ENCODE results near the gene CSK.
"Not testable (repeated sequence)": the region's sequence is repeated elsewhere in the genome, so short reads cannot be mapped to it uniquely, and the experiment has no call there.

Gene CSK

DNA sequence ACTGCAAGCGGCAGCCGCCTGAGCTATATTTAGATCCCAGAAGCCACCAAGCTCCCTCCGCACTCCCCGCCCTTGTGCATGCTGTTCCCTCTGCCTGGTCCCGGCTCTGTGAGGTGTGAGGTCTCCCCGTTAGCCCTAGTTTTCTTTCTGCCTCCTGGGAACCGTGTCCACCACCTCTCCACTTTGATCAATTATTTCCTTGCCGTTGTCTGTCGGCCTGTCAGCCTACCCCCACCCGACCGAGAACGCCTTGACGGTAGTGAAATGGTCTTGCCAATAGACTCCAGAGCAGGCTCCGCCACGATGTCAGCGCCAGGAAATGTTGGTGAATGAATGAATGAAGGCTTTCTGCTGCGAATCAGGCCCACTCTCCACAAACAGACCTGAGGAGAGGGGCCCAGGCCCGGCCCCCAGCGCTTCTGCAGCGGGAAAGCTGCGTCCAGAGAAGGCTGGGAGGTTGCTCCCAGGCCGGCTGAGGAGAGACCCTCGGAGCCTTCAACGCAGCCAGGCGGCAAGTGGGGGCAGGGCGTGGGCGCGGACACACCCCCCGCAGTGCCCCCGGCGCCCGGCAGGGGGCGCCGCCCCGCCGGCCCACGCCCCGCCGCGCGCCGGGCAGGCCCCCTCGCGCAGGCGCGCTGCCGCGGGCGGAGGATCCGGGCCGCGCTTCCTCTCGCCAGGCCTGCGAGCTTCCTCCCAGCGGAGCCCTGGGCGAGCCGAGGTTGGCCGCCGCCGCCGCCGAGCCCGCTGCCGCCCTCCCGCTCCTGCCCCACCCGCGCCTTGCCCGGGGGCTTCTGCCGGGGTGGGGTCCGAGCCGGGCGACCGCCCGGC, at the start of gene CSK:
Gene CSK (plus strand): TSS at position 650 of the 828 bp plus-strand sequence. CDS start 16,218 bp downstream, outside the sequence.
- H3K4me1 Mint-ChIP-seq (ENCODE audit: low read depth), result peaks cover 72% of the 10 kb centered on the region
- H3K9me3 Mint-ChIP-seq, result no peaks in the 10 kb centered on the region
- H3K27ac Mint-ChIP-seq, result peak within 1 kb of the TSS; percentile 96
- peak within 1 kb of the TSS; percentile 91 for H3K4me3 Mint-ChIP-seq
- H3K27me3 Mint-ChIP-seq, result no peaks in the 10 kb centered on the region
- peaks cover 23% of the 10 kb centered on the region for H3K36me3 Mint-ChIP-seq (ENCODE audit: low read depth)

DNA sequence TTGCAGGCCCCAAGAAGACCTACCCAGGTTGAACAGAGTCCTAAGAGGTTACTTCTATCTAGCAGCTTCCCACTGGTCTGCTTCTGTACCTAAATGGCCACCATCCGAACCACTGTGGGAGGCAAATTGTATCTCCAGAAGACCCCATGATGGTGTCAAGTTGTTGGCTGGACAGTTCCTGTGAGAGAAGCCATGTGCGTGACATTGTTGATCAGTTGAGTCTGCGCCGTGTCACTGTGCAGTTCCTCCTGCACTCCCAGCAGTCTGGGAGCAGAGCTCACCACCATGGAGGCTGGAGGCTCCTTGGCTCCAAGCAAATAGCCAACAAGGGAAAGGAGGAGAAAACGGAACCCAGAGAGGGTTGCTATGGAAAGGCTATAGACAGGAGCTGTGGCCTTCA, 49.0 kb upstream of the CSK start:
- Mint-ChIP-seq H3K4me1 (ENCODE audit: low read depth) (peaks cover 5% of the 10 kb centered on the region), H3K4me3 (no peak overlapping the region), H3K9me3 (peaks cover 1% of the 10 kb centered on the region), H3K36me3 (ENCODE audit: low read depth) (peaks cover 4% of the 10 kb centered on the region), H3K27me3 (peaks cover 9% of the 10 kb centered on the region), H3K27ac (no peak overlapping the region)

DNA sequence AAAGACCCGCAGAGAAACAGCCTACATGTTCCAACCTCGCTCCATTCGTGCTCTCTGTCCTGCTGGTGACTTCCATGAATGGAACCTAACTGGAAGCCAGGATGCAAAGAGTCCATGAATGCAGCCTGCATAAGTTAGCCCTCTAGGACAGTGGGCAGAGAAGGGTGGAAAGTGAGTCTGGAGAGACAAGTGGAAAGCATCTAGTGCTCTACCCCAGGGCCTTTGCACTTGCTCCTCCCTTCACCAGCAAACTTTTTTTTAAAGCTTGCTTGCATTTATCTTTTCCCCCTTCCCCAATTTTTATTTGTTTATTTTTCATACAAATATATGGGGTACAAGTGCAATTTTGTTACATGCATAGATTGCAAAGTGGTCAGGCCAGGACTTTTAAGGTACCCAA, 48.6 kb upstream of the CSK start:
- peaks cover 5% of the 10 kb centered on the region for H3K9me3 Mint-ChIP-seq
- peaks cover 7% of the 10 kb centered on the region for H3K27me3 Mint-ChIP-seq
- H3K4me3 Mint-ChIP-seq, result no peak overlapping the region
- peaks cover 8% of the 10 kb centered on the region for H3K36me3 Mint-ChIP-seq (ENCODE audit: low read depth)
- H3K4me1 Mint-ChIP-seq (ENCODE audit: low read depth), result peaks cover 9% of the 10 kb centered on the region
- no peak overlapping the region for H3K27ac Mint-ChIP-seq

DNA sequence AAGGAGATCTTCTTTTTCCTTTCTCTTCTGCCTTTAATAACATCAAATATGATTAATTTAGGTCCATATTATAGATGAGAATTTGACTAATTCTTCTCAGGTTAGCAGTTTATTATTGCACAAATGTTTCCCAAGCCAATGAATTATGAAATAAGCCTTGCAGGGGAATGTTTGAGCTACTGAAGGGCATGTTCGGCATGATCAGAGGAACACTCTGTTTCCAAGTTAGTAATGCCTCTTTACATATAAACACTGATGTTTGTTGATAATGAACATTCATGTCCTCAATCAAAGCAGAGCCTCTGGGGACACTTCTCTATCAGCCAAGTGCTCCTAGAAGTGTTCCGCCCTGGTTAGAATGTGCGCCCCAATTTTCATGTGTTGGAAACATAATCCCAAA, 46.6 kb upstream of the CSK start:
- Mint-ChIP-seq H3K9me3 (peaks cover 6% of the 10 kb centered on the region), H3K27ac (no peak overlapping the region), H3K36me3 (ENCODE audit: low read depth) (peaks cover 10% of the 10 kb centered on the region), H3K27me3 (peaks cover 6% of the 10 kb centered on the region), H3K4me3 (no peak overlapping the region), H3K4me1 (ENCODE audit: low read depth) (peaks cover 11% of the 10 kb centered on the region)

DNA sequence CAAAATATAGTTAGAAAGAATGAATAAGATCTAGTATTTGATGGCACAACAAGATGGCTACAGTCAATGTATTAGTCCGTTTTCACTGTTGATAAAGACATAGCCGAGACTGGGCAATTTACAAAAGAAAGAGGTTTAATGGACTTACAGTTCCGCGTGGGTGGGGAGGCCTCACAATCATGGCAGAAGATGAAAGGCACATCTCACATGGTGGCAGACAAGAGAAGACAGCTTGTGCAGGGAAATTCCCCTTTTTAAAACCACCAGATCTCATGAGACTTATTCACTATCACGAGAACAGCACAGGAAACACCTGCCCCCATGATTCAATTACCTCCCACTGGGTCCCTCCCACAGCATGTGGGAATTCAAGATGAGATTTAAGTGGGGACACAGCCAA, 43.6 kb upstream of the CSK start:
- Mint-ChIP-seq H3K36me3 (ENCODE audit: low read depth) (peaks cover 10% of the 10 kb centered on the region), H3K9me3 (peaks cover 11% of the 10 kb centered on the region), H3K27me3 (peaks cover 14% of the 10 kb centered on the region), H3K4me1 (ENCODE audit: low read depth) (peaks cover 11% of the 10 kb centered on the region)
- H3K4me3 Mint-ChIP-seq, H3K27ac Mint-ChIP-seq: not testable (repeated sequence)

DNA sequence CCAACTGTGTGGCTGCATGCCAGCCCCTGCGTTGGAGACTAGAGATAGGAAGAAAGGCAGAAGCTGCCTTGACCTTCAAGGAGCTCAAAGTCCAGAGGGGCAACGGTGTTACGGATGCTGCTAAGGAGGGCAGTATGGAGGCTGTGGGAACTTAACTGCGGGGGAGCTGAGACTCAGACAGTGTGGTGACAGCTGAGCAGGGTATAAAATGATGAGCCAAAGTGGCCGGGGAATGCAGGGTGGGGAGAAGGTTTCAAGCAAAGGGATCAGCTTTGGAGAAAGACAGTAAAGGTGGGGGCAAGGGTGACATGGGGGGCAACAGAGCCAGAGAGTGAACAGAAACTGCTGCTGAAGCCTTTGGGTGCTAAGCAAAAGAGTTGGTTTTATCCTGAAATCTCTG, 39.5 kb upstream of the CSK start:
- H3K4me3 Mint-ChIP-seq, result no peak overlapping the region
- peaks cover 8% of the 10 kb centered on the region for H3K36me3 Mint-ChIP-seq (ENCODE audit: low read depth)
- peak overlapping the region; percentile 23 for H3K27ac Mint-ChIP-seq
- H3K9me3 Mint-ChIP-seq, result peaks cover 11% of the 10 kb centered on the region
- H3K27me3 Mint-ChIP-seq, result peaks cover 10% of the 10 kb centered on the region
- peaks cover 9% of the 10 kb centered on the region for H3K4me1 Mint-ChIP-seq (ENCODE audit: low read depth)

DNA sequence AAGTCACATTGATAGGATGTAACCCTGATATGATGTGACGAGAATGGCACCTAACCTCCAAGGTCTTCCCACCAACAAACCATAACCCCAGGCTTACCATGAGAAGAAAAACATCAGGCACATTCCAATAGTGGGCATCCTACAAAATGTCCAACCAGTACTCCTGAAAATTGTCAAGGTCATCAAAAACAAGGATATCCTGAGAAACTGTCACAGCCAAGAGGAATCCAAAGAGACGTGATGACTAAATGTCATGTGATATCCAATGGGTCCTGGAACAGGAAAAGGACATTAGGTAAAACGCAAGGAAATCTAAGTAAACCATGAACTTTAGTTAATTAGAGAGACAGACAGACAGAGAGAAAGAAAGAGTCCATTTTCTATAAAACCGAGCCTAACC, 35.5 kb upstream of the CSK start:
- Mint-ChIP-seq H3K4me3 (no peak overlapping the region), H3K9me3 (peaks cover 5% of the 10 kb centered on the region), H3K27ac (no peak overlapping the region), H3K4me1 (ENCODE audit: low read depth) (no peaks in the 10 kb centered on the region), H3K27me3 (peaks cover 6% of the 10 kb centered on the region), H3K36me3 (ENCODE audit: low read depth) (no peaks in the 10 kb centered on the region)

DNA sequence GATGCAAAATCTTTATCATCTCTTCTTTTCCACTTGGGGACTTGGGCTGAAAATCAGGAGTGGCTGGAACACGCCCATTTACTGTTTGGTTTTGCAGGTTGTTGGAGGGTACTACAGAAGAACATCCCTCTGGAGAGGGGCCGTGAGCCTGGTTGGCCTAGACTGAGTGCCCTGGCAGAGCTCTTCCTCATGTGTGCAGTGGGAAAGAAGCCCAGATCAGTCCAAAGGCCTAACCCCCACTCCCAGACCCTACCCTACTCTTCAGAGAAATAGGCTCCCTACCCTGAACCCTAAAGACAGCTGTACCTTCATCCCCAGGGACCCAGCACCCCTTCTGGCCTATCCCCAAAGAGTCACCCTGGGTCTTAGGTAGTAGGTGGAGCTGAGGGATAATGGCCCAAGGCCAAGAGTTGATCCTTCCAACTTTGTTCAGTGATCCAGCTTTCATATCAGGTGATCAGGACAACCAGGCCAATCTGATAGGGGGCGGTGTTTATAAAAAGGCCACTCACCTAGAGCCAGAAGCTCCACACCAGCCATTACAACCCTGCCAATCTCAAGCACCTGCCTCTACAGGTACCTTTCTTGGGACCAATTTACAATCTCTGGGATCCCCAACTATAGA, 33.4 kb upstream of the CSK start, which contains the start of gene CYP1A2:
Gene CYP1A2 (plus strand): TSS at position 524 of the 625 bp plus-strand sequence. CDS start 894 bp downstream, outside the sequence.
- no peak within 1 kb of the TSS for H3K27ac Mint-ChIP-seq

DNA sequence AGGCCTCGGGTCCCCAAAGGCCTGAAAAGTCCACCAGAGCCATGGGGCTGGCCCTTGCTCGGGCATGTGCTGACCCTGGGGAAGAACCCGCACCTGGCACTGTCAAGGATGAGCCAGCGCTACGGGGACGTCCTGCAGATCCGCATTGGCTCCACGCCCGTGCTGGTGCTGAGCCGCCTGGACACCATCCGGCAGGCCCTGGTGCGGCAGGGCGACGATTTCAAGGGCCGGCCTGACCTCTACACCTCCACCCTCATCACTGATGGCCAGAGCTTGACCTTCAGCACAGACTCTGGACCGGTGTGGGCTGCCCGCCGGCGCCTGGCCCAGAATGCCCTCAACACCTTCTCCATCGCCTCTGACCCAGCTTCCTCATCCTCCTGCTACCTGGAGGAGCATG, 32.0 kb upstream of the CSK start:
- Mint-ChIP-seq H3K9me3 (no peaks in the 10 kb centered on the region), H3K36me3 (ENCODE audit: low read depth) (no peaks in the 10 kb centered on the region), H3K4me3 (no peak overlapping the region), H3K27me3 (no peaks in the 10 kb centered on the region), H3K27ac (no peak overlapping the region), H3K4me1 (ENCODE audit: low read depth) (no peaks in the 10 kb centered on the region)

More for the DNA sequence above, 33.4 kb upstream of the CSK start, which contains the start of gene CYP1A2:
- Mint-ChIP-seq H3K36me3 (ENCODE audit: low read depth) (no peaks in the 10 kb centered on the region), H3K27me3 (no peaks in the 10 kb centered on the region), H3K4me3 (no peak within 1 kb of the TSS), H3K4me1 (ENCODE audit: low read depth) (no peaks in the 10 kb centered on the region), H3K9me3 (no peaks in the 10 kb centered on the region)

DNA sequence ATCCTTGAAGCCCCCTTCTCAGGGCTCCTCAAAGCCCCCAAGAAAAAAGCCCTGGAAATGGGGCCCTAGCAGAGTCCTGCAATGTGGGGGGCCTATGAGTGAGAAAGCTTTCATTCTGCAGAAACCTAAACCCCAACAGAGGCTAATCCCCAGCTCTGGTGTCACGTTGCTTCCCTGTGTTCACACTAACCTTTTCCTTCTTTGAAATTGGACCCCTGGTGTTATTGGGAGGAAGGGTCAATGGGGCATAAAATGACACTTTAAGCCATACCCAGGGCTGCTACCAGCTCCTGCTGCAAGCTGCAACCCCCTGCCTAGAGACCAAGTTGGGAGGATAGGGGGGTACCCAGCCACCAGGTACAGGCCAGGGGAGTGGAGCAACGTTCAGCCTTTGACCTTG, 31.1 kb upstream of the CSK start:
- H3K9me3 Mint-ChIP-seq, result no peaks in the 10 kb centered on the region
- no peaks in the 10 kb centered on the region for H3K4me1 Mint-ChIP-seq (ENCODE audit: low read depth)
- H3K36me3 Mint-ChIP-seq (ENCODE audit: low read depth), result no peaks in the 10 kb centered on the region
- no peaks in the 10 kb centered on the region for H3K27me3 Mint-ChIP-seq
- no peak overlapping the region for H3K4me3 Mint-ChIP-seq
- no peak overlapping the region for H3K27ac Mint-ChIP-seq

DNA sequence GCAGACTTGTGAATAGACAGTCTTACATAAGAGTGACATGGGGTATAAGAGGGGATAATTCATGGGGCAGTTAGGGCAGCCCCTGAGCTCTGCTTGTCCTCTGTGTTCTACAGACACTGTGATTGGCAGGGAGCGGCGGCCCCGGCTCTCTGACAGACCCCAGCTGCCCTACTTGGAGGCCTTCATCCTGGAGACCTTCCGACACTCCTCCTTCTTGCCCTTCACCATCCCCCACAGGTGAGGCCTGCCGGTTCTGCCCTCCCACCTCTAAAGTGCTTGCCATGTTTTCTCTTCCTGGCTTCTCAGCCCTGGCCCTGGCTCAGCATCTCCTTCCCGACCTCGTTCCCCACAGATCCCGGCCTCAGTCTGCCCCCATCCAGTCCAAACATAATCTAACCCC, 29.9 kb upstream of the CSK start:
- no peak overlapping the region for H3K4me3 Mint-ChIP-seq
- no peaks in the 10 kb centered on the region for H3K4me1 Mint-ChIP-seq (ENCODE audit: low read depth)
- H3K27ac Mint-ChIP-seq, result no peak overlapping the region
- no peaks in the 10 kb centered on the region for H3K9me3 Mint-ChIP-seq
- no peaks in the 10 kb centered on the region for H3K27me3 Mint-ChIP-seq
- no peaks in the 10 kb centered on the region for H3K36me3 Mint-ChIP-seq (ENCODE audit: low read depth)

DNA sequence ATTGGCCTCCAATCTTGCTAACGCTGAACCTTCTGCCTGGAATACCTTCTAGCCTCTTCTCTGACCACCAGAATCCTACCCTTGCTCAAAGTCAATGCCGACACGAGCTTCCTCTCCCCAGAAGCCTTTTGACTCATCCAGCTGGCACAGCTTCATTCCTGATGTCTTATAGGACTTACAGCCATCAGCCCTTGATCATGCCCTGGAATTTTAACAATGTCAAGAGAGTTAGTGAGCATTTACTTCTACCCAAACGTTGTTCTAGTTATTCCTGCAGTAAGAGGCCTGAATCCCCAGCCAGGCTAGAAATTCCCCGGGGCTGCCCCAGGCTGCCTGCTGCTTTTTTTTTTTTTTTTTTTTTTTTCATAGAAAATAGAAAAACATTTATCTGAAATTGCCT, 29.3 kb upstream of the CSK start:
- Mint-ChIP-seq H3K4me1 (ENCODE audit: low read depth) (no peaks in the 10 kb centered on the region), H3K27ac (no peak overlapping the region), H3K9me3 (no peaks in the 10 kb centered on the region), H3K36me3 (ENCODE audit: low read depth) (no peaks in the 10 kb centered on the region), H3K27me3 (no peaks in the 10 kb centered on the region), H3K4me3 (no peak overlapping the region)

DNA sequence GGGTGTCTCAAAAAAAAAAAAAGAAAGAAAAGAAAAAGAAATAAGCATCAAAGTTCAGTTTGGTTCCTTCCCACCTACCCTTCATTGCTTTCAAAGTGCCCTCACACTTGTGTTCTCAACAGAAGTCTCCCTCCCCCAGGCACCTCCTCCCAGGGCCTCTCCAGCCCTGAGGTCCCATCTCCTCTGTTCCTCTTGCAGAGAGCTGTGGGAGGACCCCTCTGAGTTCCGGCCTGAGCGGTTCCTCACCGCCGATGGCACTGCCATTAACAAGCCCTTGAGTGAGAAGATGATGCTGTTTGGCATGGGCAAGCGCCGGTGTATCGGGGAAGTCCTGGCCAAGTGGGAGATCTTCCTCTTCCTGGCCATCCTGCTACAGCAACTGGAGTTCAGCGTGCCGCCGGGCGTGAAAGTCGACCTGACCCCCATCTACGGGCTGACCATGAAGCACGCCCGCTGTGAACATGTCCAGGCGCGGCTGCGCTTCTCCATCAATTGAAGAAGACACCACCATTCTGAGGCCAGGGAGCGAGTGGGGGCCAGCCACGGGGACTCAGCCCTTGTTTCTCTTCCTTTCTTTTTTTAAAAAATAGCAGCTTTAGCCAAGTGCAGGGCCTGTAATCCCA, 27.2 kb upstream of the CSK start:
- no peaks in the 10 kb centered on the region for H3K27me3 Mint-ChIP-seq
- H3K36me3 Mint-ChIP-seq (ENCODE audit: low read depth), result no peaks in the 10 kb centered on the region
- H3K4me3 Mint-ChIP-seq, result no peak overlapping the region
- no peak overlapping the region for H3K27ac Mint-ChIP-seq
- no peaks in the 10 kb centered on the region for H3K9me3 Mint-ChIP-seq
- H3K4me1 Mint-ChIP-seq (ENCODE audit: low read depth), result no peaks in the 10 kb centered on the region

DNA sequence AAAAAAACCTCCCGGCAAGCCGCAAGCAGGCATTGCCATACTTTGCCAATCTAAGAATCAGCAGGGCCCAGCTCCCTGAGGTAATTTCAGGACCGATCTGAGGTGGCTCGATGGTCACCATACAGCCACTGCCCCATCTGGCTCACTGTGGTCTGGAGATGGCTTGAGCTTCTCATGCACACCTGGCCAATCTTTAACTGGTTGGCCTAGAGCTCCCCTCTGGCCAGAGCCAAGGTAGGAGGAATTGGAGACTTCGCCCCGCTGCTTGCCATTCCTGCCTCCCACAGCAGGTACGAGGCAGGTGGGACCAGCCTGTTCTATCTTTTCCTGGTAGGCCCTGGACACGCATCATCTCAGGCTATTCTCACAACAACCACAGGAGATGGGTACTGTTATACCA, 23.1 kb upstream of the CSK start:
- no peaks in the 10 kb centered on the region for H3K9me3 Mint-ChIP-seq
- no peaks in the 10 kb centered on the region for H3K27me3 Mint-ChIP-seq
- no peaks in the 10 kb centered on the region for H3K36me3 Mint-ChIP-seq (ENCODE audit: low read depth)
- no peak overlapping the region for H3K27ac Mint-ChIP-seq
- no peaks in the 10 kb centered on the region for H3K4me1 Mint-ChIP-seq (ENCODE audit: low read depth)
- no peak overlapping the region for H3K4me3 Mint-ChIP-seq

DNA sequence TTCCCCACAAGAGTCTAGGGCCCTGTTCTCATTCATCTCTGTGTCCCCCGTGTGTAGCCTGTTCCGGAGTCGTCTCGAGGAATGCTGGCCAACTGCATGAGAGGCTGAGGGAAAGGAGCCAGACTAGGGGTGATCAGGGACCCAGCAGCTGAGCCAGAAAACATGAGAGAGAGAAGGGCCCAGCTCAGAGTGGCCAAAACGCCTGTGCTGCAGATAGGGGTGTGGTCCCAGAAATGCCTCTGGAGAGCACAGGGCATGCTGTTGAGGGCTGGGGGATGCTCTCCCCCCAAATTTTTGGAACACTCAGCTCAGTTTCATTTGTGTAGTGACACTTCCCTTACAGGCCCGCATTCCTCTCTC, 19.1 kb upstream of the CSK start:
- no peaks in the 10 kb centered on the region for H3K36me3 Mint-ChIP-seq (ENCODE audit: low read depth)
- no peaks in the 10 kb centered on the region for H3K27me3 Mint-ChIP-seq
- H3K4me3 Mint-ChIP-seq, result no peak overlapping the region
- H3K9me3 Mint-ChIP-seq, result no peaks in the 10 kb centered on the region
- H3K4me1 Mint-ChIP-seq (ENCODE audit: low read depth), result no peaks in the 10 kb centered on the region
- H3K27ac Mint-ChIP-seq, result no peak overlapping the region

All from stimulated activated naive CD8-positive, alpha-beta T cell treated with anti-CD3 and anti-CD28 coated beads, Interleukin-15, Interleukin-2, amounts not matched to agents 100 ng/mL and 50 ng/mL, for 24 hours (primary cell).